ENCODE measurements around the gene DIDO1.

DIDO1 gene

DNA sequence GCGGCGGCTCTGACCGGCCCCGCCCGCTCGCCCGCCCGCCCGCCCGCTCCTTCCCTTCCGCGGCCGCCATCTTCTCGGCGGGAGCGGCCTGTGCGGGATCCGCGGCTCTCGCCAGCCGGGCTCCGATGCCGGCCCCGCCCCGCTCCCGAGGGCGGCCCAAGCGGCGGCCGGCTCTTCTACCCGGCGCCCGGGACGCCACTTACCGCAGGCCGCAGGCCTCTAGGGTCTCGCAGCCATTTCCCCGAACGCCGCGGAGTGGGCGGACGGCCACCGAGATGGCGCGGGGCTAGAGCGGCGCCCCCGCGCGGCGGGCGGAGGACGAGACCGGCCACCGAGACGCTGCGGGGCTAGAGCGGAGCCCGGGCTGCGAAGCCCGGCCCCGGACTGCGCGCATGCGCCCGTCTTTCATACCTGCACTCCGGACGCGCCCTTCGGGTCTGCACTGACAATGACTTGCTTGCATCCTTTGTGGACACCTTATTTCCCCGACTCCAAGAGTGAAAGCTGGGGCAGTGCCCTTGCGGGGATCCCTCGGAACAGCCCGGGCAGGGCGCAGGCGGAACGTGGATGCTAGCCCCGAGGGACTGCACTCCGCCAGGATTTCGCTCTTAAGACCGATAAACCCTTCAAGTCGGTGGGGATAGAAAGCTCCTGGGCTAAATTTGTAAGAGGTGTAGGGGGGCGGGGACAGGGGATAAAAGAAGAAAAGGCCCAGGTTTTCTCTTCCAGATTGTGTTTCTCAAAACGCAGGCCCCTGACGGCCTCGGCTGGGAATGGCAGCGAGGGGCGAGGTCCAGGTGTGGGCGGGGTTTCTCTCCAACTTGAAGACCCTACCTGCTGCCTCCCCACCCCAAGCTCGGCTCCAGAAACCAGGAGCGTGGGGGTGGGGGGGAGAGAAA is at the start of gene DIDO1:
DIDO1 (minus strand) TSS at position 277 of the 899 bp plus-strand sequence.
- peak; percentile 89 to 95 for DNase-seq
- TF ChIP-seq POLR2A (IDR thresholded peaks at IDR 0.05; ENCODE audit: low read length) (peak; percentile 72), GATA1 (IDR thresholded peaks at IDR 0.05; ENCODE audit: low read depth, low read length) (no peak)

DNA sequence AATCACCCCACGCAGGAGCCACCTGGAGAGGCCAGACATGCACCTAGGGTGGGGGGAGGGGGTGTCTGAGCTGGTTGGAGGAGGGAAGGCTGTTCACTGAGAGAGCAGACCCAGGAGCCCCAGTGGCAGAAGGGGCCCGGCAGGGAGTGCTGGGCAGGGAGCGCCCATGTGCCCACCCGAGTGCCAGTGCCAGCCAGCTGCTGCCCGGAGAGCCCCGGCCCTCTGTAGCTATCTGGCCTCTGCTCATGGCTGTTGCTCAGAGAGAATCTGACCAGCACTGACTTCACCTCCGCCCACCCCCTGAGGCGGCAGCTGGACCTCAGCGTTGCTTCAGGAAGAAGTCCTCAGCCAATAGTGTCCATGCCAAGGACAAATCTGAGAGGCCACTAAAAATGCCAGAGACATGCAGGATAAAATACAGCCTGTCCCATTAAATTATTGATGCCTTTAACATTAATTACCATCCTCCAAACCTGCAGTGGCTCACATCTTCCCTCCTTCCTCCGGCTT is 49.0 kb upstream of the DIDO1 start:
- TF ChIP-seq GATA1 (IDR thresholded peaks at IDR 0.05; ENCODE audit: low read depth, low read length) (no peak), POLR2A (IDR thresholded peaks at IDR 0.05; ENCODE audit: low read length) (no peak)
- DNase-seq: no peak

DNA sequence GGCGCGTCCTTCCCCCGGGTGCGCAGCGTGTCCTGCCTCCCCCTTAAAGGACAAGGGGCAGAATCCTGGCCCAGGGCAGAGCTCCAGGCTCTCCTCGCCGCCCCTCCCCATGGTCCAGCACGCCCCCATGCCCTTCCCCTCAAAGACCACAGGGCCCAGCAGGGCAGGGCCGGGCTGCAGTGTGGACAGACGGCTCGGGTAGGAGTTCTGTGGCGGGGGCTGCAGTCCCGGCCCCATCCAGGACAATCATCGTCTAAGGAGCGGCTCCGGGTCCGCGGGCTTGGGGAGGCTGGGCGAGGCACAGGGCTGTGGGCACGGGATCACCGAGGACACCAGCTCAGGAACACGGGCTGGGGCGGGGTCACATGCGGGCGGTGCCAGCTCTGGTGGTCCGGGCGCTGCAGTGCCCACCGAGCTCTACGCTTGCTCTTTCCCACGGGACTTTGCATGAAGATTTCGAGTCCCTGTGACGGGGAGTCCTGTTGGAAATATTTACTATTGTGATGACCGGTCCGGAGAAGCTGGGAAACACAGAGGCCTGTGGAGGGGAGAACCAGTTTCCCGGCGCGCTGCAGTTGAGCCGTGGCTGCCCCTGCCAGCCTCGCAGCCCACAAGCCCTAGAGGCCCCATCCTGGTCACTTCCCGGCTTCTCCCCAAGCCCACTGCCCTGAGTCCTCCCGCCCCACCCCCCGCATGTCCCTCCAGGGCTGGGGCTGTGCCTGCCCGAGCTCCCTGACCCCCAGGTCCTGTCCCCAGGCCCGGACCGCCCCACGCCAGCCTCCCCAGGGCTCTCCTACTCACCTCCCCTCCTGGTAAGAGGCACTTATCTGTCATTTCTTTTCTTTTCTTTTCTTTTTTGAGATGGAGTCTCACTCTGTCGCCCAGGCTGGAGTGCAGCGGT is 46.8 kb upstream of the DIDO1 start:
- TF ChIP-seq POLR2A (IDR thresholded peaks at IDR 0.05; ENCODE audit: low read length) (no peak), GATA1 (IDR thresholded peaks at IDR 0.05; ENCODE audit: low read depth, low read length) (no peak)
- no peak for DNase-seq

DNA sequence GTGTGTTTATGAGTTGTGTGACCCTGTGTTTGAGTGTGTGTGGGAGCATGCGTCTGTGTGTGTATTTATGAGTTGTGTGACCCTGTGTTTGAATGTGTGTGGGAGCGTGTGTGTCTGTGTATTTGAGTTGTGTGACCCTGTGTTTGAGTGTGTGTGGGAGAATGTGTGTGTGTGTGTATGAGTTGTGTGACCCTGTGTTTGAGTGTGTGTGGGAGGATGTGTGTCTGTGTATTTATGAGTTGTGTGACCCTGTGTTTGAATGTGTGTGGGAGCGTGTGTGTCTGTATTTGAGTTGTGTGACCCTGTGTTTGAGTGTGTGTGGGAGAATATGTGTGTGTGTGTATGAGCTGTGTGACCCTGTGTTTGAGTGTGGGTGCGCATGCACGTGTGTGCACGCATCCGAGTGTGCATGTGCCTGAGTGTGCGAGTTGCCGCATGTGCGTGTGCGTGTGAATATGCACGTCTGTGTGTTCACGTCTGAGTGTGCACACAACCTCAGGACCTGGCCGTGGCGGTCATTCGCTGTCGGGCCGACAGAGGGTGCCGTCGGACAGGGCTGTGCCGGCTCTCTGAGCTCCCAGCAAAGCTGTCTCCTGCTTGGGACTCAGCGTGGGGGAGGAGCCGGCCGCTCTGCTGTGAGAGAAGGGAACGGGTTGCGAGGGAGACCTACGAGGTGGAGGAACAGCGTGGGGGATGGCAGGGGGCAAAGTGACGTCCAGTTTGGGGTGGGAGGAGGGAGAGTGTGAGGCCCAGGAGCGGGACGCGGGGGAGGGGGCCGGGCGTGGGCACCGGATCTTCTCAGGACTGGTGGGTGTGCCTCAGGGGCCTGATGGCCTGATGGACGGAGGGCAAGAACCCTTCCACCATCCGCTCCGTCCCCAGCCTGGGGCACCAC is 45.9 kb upstream of the DIDO1 start:
- peak; percentile 78 to 84 for DNase-seq
- no peak for TF ChIP-seq GATA1 (IDR thresholded peaks at IDR 0.05; ENCODE audit: low read depth, low read length)
- no peak for TF ChIP-seq POLR2A (IDR thresholded peaks at IDR 0.05; ENCODE audit: low read length)

DNA sequence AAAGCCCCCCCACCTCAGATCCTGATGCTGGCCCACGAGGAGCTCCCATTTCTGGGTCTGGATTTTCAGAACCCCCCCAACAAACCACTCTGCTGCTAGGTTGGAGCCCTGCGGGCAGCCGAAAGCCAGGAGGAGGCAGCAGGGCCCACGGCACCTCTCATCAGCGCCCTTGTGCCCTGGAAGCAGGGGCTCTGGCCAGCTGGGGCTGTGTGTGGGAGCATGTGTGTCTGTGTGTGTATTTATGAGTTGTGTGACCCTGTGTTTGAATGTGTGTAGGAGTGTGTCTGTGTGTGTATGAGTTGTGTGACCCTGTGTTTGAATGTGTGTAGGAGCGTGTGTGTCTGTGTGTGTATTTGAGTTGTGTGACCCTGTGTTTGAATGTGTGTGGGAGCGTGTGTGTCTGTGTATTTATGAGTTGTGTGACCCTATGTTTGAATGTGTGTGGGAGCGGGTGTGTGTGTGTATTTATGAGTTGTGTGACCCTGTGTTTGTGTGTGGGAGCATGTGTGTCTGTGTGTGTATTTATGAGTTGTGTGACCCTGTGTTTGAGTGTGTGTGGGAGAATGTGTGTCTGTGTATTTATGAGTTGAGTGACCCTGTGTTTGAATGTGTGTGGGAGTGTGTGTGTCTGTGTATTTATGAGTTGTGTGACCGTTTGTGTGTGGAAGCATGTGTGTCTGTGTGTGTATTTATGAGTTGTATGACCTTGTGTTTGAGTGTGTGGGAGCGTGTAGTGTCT is 45.1 kb upstream of the DIDO1 start:
- DNase-seq: no peak

DNA sequence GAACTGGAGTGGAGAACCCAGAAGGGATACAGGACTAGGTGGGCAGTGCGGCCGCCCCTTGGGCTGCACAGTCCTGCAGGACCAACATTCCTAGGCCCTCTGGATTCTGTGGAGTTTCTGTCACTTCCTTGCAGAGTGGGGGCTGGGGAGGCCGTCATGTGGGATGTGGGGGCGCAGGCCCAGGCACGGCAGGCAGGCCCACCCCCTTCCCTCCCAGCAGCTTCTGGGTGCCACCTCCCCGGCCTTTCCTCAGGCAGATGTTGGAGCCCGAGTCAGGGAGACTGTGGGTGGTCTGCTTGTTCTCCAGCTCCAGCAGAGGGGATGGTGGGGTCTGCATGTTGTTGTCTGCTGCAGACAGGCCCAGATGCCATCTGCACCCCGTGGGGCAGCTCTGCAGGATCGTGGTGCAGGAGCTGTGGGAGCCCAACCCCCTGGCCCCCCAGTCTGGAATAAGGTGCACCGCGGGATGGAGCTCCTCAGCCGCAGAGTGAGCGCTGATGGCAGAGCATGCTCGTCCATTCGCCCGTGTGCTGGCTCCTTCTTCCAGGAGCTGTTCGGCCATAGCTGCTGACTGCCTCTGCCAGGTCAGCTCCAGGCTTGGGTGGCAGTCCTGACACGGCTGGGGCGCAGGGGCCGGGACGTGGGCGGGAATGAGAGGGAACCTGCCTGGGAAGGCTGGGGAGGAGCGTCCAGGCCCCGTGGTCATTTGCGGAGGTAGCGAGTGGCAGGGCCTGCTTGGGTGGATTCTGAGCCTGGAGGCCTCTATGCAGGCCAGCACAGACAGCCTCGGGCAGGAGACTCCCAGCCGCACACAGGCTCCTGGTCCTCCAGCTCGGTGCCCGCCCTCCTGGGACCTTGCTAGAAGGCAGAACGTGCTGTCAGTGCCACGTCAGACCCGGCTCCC is 44.3 kb upstream of the DIDO1 start:
- no peak for DNase-seq
- TF ChIP-seq POLR2A (IDR thresholded peaks at IDR 0.05; ENCODE audit: low read length): no peak
- no peak for TF ChIP-seq GATA1 (IDR thresholded peaks at IDR 0.05; ENCODE audit: low read depth, low read length)

More for the DNA sequence above, 45.1 kb upstream of the DIDO1 start:
- no peak for TF ChIP-seq POLR2A (IDR thresholded peaks at IDR 0.05; ENCODE audit: low read length)
- no peak for TF ChIP-seq GATA1 (IDR thresholded peaks at IDR 0.05; ENCODE audit: low read depth, low read length)

DNA sequence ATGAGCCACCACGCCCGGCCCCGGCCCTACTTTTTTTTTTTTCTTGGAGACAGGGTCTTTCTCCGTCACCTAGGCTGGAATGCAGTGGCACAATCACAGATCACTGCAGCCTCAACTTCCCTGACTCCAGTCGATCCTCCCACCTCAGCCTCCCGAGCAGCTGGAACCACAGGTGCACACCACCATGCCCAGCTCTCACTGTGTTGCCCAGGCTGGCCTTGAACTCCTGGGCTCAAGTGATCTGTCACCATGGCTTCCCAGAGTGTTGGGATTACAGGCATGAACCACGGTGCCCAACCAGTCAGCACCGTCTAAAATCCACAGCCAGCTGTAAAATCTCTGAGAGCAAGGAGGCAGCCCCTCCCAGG is 43.6 kb upstream of the DIDO1 start:
- no peak for DNase-seq
- TF ChIP-seq GATA1 (IDR thresholded peaks at IDR 0.05; ENCODE audit: low read depth, low read length) (no peak), POLR2A (IDR thresholded peaks at IDR 0.05; ENCODE audit: low read length) (no peak)

DNA sequence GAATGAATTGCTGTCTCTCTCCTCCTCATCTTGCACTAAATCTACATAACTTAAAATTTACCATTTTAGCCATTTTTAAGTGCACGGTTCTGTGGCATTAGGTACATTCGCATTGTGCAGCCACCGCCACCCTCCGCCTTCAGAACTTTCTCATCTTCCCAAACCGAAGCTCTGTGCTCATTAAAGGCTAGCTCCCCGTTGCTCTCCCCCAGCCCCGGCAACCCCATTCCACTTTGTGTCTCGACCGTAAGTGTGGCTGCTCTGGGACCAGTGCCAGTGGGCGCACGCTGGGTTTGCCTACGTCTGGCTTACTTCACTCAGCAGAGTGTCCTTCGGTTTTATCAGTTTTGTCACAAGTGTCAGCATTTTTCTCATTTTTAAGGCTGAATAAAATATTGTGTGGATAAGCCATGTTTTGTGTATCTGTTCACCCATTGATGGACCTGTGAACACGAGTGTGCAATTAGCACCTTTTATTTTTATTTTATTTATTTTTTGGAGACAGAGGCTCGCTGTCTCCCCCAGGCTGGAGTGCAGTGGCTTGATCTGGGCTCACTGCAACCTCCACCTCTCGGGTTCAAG is 43.0 kb upstream of the DIDO1 start:
- no peak for DNase-seq
- TF ChIP-seq GATA1 (IDR thresholded peaks at IDR 0.05; ENCODE audit: low read depth, low read length) (no peak), POLR2A (IDR thresholded peaks at IDR 0.05; ENCODE audit: low read length) (no peak)

DNA sequence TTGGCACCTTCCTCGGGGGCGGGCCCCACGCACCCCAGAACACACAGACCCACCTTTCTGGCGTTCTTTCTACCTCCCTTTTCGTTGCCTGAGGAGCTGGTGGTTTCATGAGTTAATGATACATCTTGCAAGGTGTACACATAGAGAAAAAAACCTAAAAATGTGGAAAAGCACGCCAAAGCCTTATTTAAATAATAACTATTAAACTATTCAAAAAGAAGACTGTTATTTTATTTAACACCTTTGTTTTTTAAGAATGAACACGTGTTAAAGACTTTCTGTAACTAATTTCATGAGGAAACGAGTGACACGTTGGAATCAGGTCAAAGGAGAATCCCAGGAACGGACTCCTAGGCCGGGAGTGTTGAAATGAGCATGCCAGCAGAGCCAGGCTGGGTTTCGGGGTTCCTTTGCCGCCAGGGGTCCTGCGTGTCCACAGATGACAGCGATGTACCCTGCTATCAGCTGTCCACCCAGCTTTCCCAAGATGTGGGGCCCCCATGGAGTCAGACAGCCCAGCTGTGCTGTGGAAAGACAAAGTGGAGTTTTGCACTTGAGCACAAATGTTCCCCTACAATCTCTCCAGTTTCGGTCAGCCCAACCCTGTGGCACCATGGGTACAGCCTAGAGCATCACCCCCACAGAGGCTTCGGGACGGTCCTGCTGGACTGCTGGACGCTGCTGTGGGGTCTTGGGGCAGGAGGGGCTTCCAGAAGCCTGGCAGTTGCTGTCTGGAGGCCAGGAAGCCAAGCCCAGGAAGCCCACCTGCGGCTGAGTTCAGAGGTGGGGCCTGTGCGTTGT is 42.3 kb upstream of the DIDO1 start:
- no peak for DNase-seq
- TF ChIP-seq POLR2A (IDR thresholded peaks at IDR 0.05; ENCODE audit: low read length) (no peak), GATA1 (IDR thresholded peaks at IDR 0.05; ENCODE audit: low read depth, low read length) (no peak)

DNA sequence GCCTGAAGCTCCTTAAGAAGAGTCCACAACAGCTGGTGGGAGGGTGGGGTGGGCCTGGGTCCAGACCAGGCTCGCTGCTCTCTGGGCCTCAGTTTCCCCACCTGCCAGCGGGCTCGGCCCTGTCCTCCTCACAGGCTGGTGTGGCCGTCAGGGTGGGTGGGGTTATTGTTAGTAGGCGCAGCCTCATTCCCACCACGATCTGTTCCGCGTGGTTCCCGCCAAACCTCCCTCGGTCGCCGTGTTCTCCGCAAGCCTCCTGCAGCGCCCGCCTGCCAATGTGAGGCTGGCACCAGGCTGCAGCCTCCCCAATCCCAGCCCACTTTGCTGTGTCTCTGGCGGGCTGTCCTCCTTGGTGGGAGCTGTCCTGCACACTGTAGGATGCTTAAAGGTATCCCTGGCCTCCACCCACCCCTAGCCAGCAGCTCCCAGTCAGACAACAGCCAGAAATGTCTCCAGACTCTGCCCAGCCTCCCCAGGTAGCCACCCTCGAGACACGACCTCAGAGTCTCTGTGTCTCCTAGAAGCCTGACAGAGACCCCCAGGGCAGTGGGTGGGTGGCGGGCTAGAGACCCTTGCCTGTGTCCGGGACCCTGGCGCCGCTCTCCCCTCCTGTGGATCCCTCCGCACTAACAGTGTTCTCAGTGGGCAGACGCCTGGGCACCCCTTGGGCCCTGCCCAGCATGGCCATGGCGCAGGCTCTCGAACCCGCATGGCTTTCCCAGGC is 41.5 kb upstream of the DIDO1 start:
- DNase-seq: no peak
- TF ChIP-seq POLR2A (IDR thresholded peaks at IDR 0.05; ENCODE audit: low read length) (no peak), GATA1 (IDR thresholded peaks at IDR 0.05; ENCODE audit: low read depth, low read length) (no peak)

All from erythroblast (primary cell).